HG02970 (cell line): ENCODE data around the gene SIDT2.
"Not testable (repeated sequence)": the region's sequence is repeated elsewhere in the genome, so short reads cannot be mapped to it uniquely, and the experiment has no call there.

Experiments used
- ATAC-seq: cut with Tn5 transposase; IDR thresholded peaks from one replicate; pipeline ENCODE4 v1.9.1; 2021; ENCODE audit warnings: mild to moderate bottlenecking, moderate library complexity, moderate number of reproducible peaks; ENCODE audit not compliant: unreplicated experiment, low FRiP score

The SIDT2 gene

GRCh38 chr11:117178210-117179034, at the start of gene SIDT2:
TSS of gene SIDT2 (plus strand) at chr11:117178743. CDS start at chr11:117179264, 521 bp downstream.
- peak; percentile 80 for ATAC-seq

- not testable (repeated sequence) for ATAC-seq
These were observed 48.1 kb upstream of the SIDT2 start for GRCh38 chr11:117130396-117130795.

- ATAC-seq = no peak
These were observed 47.7 kb upstream of the SIDT2 start for GRCh38 chr11:117130879-117131278.

GRCh38 chr11:117134431-117134830, 44.1 kb upstream of the SIDT2 start:
- ATAC-seq = no peak

GRCh38 chr11:117134979-117135378, 43.6 kb upstream of the SIDT2 start:
- ATAC-seq = not testable (repeated sequence)

GRCh38 chr11:117137223-117138086, 41.1 kb upstream of the SIDT2 start:
- not testable (repeated sequence) for ATAC-seq

- ATAC-seq = no peak
These were observed 35.2 kb upstream of the SIDT2 start for GRCh38 chr11:117143390-117143789.

- peak; percentile 97 for ATAC-seq
These were observed 34.6 kb upstream of the SIDT2 start, which contains the start of gene PAFAH1B2 for GRCh38 chr11:117143871-117144476. TSS of gene PAFAH1B2 (plus strand) at chr11:117144287. CDS start at chr11:117152448, 8,161 bp downstream.

GRCh38 chr11:117144477-117145392, 33.8 kb upstream of the SIDT2 start:
- ATAC-seq = peak; percentile 57

GRCh38 chr11:117145393-117145761, 33.2 kb upstream of the SIDT2 start:
- ATAC-seq = no peak

GRCh38 chr11:117146521-117146920, 32.0 kb upstream of the SIDT2 start:
- ATAC-seq = no peak

GRCh38 chr11:117152066-117152465, 26.5 kb upstream of the SIDT2 start:
- no peak for ATAC-seq

- no peak for ATAC-seq
These were observed 24.1 kb upstream of the SIDT2 start for GRCh38 chr11:117154468-117154867.

- no peak for ATAC-seq
These were observed 21.0 kb upstream of the SIDT2 start for GRCh38 chr11:117157507-117157906.

- ATAC-seq = no peak
These were observed 18.7 kb upstream of the SIDT2 start for GRCh38 chr11:117159892-117160291.

- ATAC-seq = no peak
These were observed 17.7 kb upstream of the SIDT2 start for GRCh38 chr11:117160826-117161225.

GRCh38 chr11:117166491-117166890, 12.1 kb upstream of the SIDT2 start:
- ATAC-seq = no peak

GRCh38 chr11:117169736-117170135, 8.8 kb upstream of the SIDT2 start:
- ATAC-seq = no peak

- no peak for ATAC-seq
These were observed 8.3 kb upstream of the SIDT2 start for GRCh38 chr11:117170210-117170609.

- no peak for ATAC-seq
These were observed 7.5 kb upstream of the SIDT2 start for GRCh38 chr11:117171007-117171403.
